HFF-Myc (cell line): ENCODE data around the gene CACNA1C.

ENCODE experiments used
- DNase-seq: peaks from one replicate; pipeline ENCODE4 v3.0.0-alpha.2; 2011; ENCODE audit warnings: low read depth; ENCODE audit errors: extremely low read depth
- H3K4me3 ChIP-seq: replicated peaks from 2 replicates; pipeline ENCODE4 v1.5.1; 2011; ENCODE audit warnings: low read depth, mild to moderate bottlenecking, control low read depth, low read length
- CTCF ChIP-seq: IDR thresholded peaks from 2 replicates; pipeline ENCODE4 v1.5.1; 2012; ENCODE audit warnings: mild to moderate bottlenecking, low read depth, low read length, control low read depth; ENCODE audit errors: missing control alignments

CACNA1C gene

GRCh38 chr12:2439332-2440100, 386.7 kb downstream of the CACNA1C start:
- TF ChIP-seq CTCF, result no peak
- no peak for DNase-seq

DNA sequence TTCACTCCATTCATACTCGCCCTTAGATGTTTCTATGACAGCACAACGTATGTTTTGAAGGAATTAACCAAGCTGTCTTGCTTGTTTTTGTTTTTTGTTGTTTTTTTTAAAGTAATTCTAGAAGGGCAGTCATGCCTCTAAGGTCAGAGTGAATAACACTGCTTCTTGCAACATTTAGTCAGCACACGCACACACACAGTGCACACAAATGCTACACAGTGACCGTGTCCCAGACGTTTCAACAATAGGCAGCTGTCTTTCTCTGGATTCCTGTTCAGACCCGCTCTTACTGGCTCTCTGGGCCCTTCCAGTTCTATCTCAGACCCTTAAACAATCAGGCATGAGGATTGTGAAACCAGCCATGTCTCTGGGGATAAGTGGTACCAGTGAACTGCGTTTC, 391.0 kb downstream of the CACNA1C start:
- DNase-seq, result no peak
- no peak for TF ChIP-seq CTCF
- no peak overlapping the region for H3K4me3 ChIP-seq

More at GRCh38 chr12:2439332-2440100, 386.7 kb downstream of the CACNA1C start:
- H3K4me3 ChIP-seq, result no peak overlapping the region

GRCh38 chr12:2445968-2446367, 393.2 kb downstream of the CACNA1C start:
- DNase-seq, result no peak
- TF ChIP-seq CTCF, result no peak

DNA sequence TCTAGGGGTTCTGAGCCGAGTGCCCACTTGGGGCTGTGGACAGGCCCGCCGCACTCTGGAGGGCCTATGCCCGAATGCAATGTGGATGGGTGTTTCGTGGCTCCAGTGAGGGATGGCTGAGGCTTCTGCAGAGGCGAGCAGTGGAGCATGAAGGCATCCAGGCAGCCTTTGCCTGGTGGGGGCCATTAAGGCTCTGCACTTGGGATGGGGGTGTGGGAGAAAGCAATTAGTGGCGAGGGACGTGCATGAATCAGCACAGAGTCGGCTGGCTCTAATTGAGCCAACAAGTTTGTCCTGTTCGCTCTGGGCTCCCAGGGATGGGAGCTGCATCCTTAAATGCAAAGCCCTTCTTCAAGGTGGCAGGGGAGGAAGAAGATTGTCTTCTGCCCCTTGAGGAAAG, 395.1 kb downstream of the CACNA1C start:
- H3K4me3 ChIP-seq, result no peak overlapping the region
- DNase-seq, result no peak
- TF ChIP-seq CTCF, result no peak

More at GRCh38 chr12:2445968-2446367, 393.2 kb downstream of the CACNA1C start:
- H3K4me3 ChIP-seq, result no peak overlapping the region

- no peak for DNase-seq
- H3K4me3 ChIP-seq, result no peak overlapping the region
- TF ChIP-seq CTCF, result no peak
Measured at GRCh38 chr12:2449586-2449985, 396.8 kb downstream of the CACNA1C start.

DNA sequence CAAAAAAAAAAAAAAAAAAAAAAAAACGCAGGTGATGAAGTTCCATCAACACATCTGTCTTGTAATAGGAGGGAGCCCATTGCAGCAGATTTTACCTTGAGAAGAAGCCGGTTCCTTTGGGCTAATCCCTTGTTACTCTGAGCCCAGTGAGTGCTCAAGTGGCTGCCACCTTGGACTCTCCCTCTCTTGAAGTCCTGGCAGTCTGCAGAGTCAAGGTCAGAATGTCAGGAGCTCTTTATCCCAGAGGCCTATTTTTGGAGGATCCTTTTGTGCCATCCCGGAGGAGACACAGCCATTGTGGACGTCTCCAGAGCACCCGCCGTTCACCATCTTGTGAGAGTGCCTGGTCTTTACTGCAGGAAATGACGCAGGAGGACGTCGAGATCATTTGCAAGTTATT, 397.8 kb downstream of the CACNA1C start:
- no peak for TF ChIP-seq CTCF
- no peak for DNase-seq
- H3K4me3 ChIP-seq, result no peak overlapping the region

DNA sequence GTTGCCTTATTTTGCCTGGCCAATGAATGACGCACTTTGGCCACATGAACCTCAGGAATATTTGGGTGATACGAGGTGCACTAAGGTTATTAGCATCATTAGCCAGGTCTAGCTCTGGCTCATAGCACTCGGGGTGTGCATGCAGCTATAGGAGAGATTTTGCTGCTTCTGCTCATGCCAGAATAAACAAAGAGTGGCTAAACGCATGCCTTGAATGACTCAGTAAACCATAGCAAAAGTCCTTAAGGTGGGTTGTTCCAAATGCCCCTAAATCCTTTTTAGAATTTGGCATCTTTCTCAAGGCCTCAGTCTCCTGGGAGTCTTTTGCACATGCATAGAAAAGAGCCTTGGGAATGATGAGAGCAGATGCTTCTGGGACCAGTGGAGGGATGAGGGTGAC, 398.2 kb downstream of the CACNA1C start:
- no peak for TF ChIP-seq CTCF
- no peak for DNase-seq
- H3K4me3 ChIP-seq, result no peak overlapping the region
